NCI-H2081 treated with DMSO at 0.1 percent for 48 hours (cell line): ENCODE measurements around the gene SIN3A.
"Not testable (repeated sequence)": the region's sequence is repeated elsewhere in the genome, so short reads cannot be mapped to it uniquely, and the experiment has no call there.

Experiments used
- DNase-seq: peaks from one replicate; lab custom pipeline; 2025; lab: John Stamatoyannopoulos, UW

Gene SIN3A

GRCh38 chr15:75451674-75452363, at the start of gene SIN3A:
SIN3A (minus strand) TSS chr15:75451690; CDS start chr15:75430375, 21,315 bp downstream.
- DNase-seq: peak; percentile 99

DNA sequence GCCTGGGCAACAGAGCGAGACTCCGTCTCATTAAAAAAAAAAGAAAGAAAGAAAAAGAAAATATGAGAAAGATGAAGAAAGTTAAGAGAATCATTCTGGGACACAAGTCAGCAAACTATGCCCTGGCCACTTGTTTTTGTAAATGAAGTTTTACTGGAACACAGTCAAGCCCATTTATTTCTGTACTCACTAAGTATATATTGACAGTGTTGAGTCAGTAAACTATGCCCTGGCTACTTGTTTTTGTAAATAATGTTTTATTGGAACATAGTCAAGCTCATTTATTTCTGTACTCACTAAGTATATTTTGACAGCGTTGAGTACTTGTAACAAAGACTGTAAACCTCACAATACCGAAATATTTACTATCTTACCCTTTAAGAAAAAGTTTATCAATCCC, 42.2 kb upstream of the SIN3A start:
- DNase-seq: no peak

- no peak for DNase-seq
These were observed 32.5 kb upstream of the SIN3A start for GRCh38 chr15:75483961-75484360.

DNA sequence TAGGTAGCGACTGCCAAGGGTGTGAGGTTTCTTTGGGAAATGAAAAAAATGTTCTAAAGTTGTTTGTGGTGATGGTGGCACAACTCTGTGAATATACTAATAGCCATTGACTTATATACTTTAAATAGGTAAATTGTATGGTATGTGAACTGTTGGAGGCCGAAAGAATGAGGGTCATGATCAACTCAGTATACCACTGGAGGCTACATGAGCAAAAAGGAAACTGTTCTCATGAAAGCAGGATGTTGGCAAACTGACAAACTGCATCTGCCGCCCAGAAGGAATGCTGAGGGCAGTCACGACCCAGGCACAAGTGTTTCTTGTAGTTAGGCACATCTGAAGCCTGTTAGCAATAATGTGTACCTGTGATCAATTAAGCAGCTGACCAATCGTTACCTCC, 32.1 kb upstream of the SIN3A start:
- not testable (repeated sequence) for DNase-seq

GRCh38 chr15:75483106-75483505, 31.6 kb upstream of the SIN3A start:
- no peak for DNase-seq

DNA sequence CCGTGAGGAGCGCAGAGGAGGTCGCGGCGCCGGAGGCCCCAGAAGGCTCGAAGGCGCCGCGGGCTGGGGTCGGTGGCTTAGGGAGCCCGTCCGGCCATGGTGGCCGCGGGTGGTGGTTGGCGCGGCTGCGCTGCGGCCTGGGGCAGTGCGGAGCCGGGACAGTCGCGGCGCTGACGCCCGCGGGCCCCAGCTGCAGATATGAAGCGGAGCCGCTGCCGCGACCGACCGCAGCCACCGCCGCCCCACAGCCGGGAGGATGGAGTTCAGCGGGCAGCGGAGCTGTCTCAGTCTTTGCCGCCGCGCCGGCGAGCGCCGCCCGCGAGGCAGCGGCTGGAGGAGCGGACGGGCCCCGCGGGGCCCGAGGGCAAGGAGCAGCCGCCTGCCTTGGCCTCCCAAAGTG, 29.0 kb upstream of the SIN3A start:
- not testable (repeated sequence) for DNase-seq

DNA sequence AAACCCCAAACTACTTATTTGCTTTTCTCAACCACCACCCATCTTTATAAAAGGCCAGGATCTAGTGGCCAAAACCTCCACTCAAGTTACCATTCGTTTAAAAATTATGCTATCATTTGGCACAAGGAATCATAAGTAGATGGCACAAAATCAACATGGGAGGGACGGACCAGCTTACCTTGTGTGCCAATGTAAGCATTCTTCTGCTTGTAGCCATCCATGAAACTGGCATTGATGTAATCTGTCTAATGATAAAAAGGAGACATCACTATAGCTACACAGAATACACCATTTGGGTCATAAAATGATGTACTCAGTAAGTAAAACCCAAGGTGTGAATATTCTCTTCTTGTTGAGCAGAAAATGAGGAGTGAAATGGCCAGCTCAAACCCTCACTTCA, 28.2 kb upstream of the SIN3A start:
- no peak for DNase-seq

- DNase-seq: not testable (repeated sequence)
These were observed 25.6 kb upstream of the SIN3A start for GRCh38 chr15:75477094-75477493.

DNA sequence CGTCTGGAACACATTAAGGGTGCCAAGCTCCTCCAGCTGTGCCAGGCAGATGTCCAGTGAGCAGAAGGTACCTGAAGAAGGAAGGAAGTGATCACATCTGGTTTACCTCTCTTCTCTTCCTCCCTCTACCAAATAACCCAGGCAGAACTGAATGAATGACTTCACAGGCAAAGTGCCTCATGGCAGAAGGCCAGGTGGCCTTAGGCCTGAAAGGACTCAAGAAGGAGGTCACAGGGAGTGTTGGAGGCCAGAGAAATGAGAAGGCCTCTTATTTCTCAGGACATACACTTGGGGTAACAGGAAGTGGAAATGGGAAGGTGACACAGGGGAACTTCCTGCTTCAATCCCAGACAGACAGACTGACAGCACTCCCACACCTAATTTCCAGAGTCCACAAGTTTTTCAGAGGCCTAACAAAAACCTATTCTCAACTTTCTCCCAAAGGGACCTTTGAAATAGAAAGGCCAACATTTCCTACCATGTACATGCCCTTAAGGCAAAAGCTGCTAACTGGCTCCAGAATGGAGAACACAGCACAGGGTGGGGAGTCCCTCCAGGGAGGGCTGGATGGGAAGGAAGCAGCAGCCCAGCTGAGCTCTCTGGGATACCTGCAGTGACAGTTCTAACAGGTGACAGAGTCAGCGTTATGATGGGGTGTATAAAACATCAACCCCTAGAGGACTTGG, 17.6 kb upstream of the SIN3A start:
- no peak for DNase-seq

GRCh38 chr15:75460646-75461045, 9.2 kb upstream of the SIN3A start:
- no peak for DNase-seq

DNA sequence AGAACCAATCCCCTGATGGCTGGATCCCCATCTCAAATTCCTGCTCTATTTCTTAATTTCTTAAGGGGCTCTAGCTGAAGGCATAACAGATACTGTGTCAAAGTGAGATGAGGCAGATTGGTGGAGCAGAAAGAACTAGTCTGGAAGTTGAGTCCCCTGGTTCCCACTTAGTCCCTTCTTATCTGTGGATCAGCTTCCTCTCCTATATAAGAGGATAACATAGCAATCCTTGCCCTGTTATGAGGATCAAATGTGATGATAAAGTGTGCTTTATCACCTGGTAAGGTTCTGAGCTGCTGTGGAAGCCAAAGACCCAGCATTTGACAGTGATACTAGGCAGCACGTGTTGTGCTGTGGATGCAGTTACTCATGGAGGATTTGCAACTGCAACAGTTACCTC, 8.1 kb upstream of the SIN3A start:
- no peak for DNase-seq

- no peak for DNase-seq
These were observed 5.2 kb upstream of the SIN3A start for GRCh38 chr15:75456710-75457109.

GRCh38 chr15:75455982-75456531, 4.6 kb upstream of the SIN3A start:
- no peak for DNase-seq

GRCh38 chr15:75455424-75455981, 4.0 kb upstream of the SIN3A start:
- DNase-seq: no peak

DNA sequence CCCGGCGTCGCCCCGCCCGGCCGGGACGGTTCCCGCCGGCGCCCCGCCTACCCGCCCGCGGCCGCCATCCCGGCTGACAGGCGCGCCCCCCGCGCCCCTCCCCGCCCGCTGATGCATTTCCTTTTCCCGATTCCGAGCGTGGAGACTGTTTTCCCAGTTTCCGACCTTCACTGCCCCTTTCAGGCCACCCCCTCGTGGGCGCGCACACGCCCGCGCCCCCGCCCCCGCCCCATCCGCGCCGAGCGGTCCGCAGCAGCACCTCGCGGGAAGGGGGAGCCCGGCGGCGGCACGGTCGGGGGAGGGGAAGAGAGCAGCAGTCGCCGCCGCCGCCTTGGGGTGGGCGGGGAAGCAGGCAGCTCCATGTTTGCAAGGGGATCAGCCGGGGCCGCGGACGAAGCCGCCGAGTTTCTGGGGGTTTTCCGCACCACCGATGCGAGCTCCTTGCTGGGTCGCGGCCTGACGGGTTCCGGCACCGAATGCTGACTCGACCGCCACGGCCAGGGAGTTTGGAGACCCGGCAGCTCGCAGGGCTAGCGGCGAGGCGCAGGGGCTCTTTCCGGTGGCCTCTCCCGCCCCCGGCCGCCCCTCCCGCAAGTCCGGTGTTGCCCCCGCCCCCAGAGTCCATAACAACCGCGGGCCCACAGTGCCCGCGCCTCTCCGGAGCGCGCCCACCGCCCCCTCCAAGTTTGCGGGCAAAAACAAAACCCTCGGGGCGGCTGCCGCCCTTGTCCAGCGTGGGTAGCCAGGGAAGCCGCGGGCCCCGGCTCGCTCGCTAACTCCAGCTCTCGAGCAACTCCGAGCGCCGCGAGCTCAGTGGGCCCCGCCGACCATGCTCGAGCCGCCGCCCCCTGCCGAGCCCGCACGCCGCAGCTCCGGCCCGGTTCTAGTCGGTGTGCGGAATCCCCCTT, 3.2 kb upstream of the SIN3A start:
- no peak for DNase-seq

- peak; percentile 99 for DNase-seq
These were observed 2.4 kb upstream of the SIN3A start for GRCh38 chr15:75453703-75454470.

- no peak for DNase-seq
These were observed 1.6 kb upstream of the SIN3A start for GRCh38 chr15:75452865-75453702.

DNA sequence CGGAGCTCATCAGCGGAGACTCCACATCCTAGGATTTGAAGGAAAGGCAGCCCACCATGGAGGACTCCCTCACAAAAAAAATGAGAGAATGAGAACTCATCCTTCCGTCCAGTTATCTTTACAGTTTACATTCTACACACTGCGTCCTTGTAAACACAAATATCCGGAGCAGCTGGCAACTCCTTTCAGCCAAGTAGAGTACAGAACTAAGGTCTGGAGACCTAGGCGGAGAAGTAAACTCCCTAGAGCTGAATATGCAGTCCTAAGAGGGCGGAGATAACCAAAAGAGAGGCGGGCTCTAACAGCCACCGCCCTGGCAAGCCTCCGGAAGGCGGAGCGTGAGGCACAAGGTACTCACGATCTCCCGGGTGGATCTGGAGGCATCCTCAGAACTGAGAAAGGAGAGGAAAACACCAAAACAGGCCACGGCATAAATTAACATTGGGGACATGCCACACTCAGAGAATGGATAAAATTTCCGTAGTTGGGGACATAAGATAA, 924 bp upstream of the SIN3A start:
- DNase-seq: peak; percentile 48

GRCh38 chr15:75451202-75451673, 252 bp downstream of the SIN3A start:
- no peak for DNase-seq
